Heart right ventricle (tissue), 16 donors: ENCODE results near the gene FTSJ3. TPM values are rescaled to one million over a fixed set of nuclear protein-coding genes. Genes with fewer than 3 reads are reported as not detected.

Source experiments
- ATAC-seq, 8 donors: fragments of 200-7000 bp; cut with Tn5 transposase; one replicate each; pipeline ENCODE4 v1.9.1; 2020; ENCODE audit warnings: mild to moderate bottlenecking in 8 of 8, moderate library complexity in 8 of 8, moderate number of reproducible peaks in 1 of 8
- DNase-seq, 2 donors: peaks; one replicate each; pipeline ENCODE4 v3.0.0-alpha.2; 2020
- H3K27ac ChIP-seq, 10 donors: fragments of 200-600 bp; sonication (generic) in 2 of 10; one replicate each; pipeline versions ENCODE4 v1.5.0 to v1.8.0; 2020 to 2022; ENCODE audit warnings: mild to moderate bottlenecking in 3 of 10
- H3K27me3 ChIP-seq, 7 donors: fragments of 200-600 bp; one replicate each; pipeline ENCODE4 v1.8.0; 2021 to 2022; ENCODE audit warnings: mild to moderate bottlenecking in 2 of 7
- H3K36me3 ChIP-seq, 9 donors: fragments of 200-600 bp; sonication (generic) in 1 of 9; one replicate each; pipeline versions ENCODE4 v1.5.0 to v1.8.0; 2020 to 2022; ENCODE audit warnings: mild to moderate bottlenecking in 2 of 9
- H3K4me1 ChIP-seq, 9 donors: fragments of 200-600 bp; sonication (generic) in 1 of 9; one replicate each; pipeline versions ENCODE4 v1.5.0 to v1.8.0; 2020 to 2022; ENCODE audit warnings: mild to moderate bottlenecking in 4 of 9
- H3K4me3 ChIP-seq, 10 donors: fragments of 200-600 bp; sonication (generic) in 2 of 10; one replicate each; pipeline versions ENCODE4 v1.5.0 to v1.8.0; 2020 to 2022; ENCODE audit warnings: mild to moderate bottlenecking in 7 of 10, moderate library complexity in 2 of 10
- H3K9me3 ChIP-seq, 11 donors: fragments of 200-600 bp in 10 of 11; sonication (generic) in 2 of 11; one replicate each; pipeline versions ENCODE4 v1.5.0 to v1.8.0; 2013 to 2022; ENCODE audit warnings: mild to moderate bottlenecking in 2 of 11, control low read depth in 1 of 11, moderate library complexity in 1 of 11
- WGBS, 2 donors: extraction: QIAGEN DNeasy Blood & Tissue Kit; methylation state at CpG; one replicate each; pipeline ENCODE4 v1.1.7; 2013; ENCODE audit warnings: inconsistent platforms in 1 of 2; 5-methylcytosine and 5-hydroxymethylcytosine counted together
- intact Hi-C, 10 donors: fragments of 100-400 bp; cut with DNase I; formaldehyde crosslinking; loops; one replicate each; pipeline versions ENCODE4 v1.11.1 to v1.14.2; 2022
- polyA plus RNA-seq, 2 donors: library from polyadenylated mRNA; stranded (reverse); fragments of 200-250 nt; gene quantifications; one replicate each; pipeline ENCODE4 v1.2.3, GENCODE V29; 2013
- total RNA-seq, 10 donors: library from RNA; stranded (reverse); fragmentation: NEBNext Ultra II Directional in 3 of 10; extraction: Animal tissue kit (Norgen Biotek cat#: 25700) in 3 of 10; gene quantifications; one replicate each; pipeline versions ENCODE4 v1.2.1 to v1.2.4, GENCODE V29; 2021 to 2023
- TF ChIP-seq, protein P1 (sequence below), 9 donors: fragments of 200-600 bp; sonication (generic) in 2 of 9; IDR thresholded peaks; one replicate each; pipeline versions ENCODE4 v1.5.0 to v1.8.0; 2021 to 2022; ENCODE audit warnings: antibody characterized with exemption in 9 of 9, mild to moderate bottlenecking in 5 of 9, moderate library complexity in 1 of 9
- donor health status: Arrhythmogenic right ventricular cardiomyopathy.
- donor health status: ischemic (EF 13 %, LVEDD 7.1; RV severe dilation, severe dysfunction).
- donor health status: healthy with polysubstance abuse.
- donor health status: DM: no; HTN: yes; CAD: no.
- donor health status: DM: no; HTN: no; CAD: no.
- donor health status: ischemic (EF 25% LVEDD 6.9; RV normal size, moderate dysfunction).
- donor health status: ischemic (EF 25% LVEDD 5.7; RV mildly dilated, moderate dysfunction).
- donor health status: healthy.
- donor health status: DM: yes; HTN: yes; CAD: no.
- donor health status: Ischemic cardiomyopathy.
- donor health status: ischemic (EF 35%, LVEDD 5.7; RV mildly dilated, moderate dysfunction).
- donor health status: nonischemic (EF 11% LVEDD 7.7; RV severe dilation, severe dysfunction).
- donor health status: DM: yes; HTN: yes; CAD: no.
- donor health status: PGD.
- donor health status: ischemic (EF 29% LVEDD 5.4; RV normal size, mild dysfunction).
- donor health status: nonischemic (EF 23%, LVEDD 6.1; RV moderate dilation, normal function).

The FTSJ3 gene
- total and polyA plus RNA-seq, 12 donors, result 14.0 to 43.0 (median 28.4) TPM

DNA sequence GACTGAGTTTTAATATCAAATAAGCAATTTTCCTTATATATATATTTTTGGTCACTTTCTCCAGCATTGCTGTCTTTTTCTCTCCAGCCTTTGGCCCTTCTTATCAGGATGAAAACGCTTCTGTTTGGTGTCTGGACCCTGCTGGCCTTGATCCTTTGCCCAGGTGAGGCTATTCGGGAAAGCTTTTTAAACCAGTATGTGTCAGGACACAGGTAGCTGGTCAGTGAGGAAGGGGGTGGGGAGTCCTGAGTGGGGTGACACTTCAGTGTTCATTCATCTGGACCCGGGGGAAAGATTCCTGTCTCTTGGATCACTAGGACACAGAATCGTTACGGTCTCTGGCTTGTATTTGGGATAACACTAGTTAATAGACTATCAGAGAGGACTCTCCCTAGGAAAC, 27.2 kb upstream of the FTSJ3 start:
- Histone ChIP-seq H3K27me3 (no peaks in the 10 kb centered on the region), H3K4me1 (no peaks in the 10 kb centered on the region), H3K27ac (no peak overlapping the region), H3K36me3 (no peaks in the 10 kb centered on the region), H3K9me3 (no peaks in the 10 kb centered on the region), H3K4me3 (no peak overlapping the region)
- TF ChIP-seq, protein P1, sequence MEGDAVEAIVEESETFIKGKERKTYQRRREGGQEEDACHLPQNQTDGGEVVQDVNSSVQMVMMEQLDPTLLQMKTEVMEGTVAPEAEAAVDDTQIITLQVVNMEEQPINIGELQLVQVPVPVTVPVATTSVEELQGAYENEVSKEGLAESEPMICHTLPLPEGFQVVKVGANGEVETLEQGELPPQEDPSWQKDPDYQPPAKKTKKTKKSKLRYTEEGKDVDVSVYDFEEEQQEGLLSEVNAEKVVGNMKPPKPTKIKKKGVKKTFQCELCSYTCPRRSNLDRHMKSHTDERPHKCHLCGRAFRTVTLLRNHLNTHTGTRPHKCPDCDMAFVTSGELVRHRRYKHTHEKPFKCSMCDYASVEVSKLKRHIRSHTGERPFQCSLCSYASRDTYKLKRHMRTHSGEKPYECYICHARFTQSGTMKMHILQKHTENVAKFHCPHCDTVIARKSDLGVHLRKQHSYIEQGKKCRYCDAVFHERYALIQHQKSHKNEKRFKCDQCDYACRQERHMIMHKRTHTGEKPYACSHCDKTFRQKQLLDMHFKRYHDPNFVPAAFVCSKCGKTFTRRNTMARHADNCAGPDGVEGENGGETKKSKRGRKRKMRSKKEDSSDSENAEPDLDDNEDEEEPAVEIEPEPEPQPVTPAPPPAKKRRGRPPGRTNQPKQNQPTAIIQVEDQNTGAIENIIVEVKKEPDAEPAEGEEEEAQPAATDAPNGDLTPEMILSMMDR (IDR thresholded peaks at IDR 0.05), result no peak
- ATAC-seq, result no peak
- DNase-seq, result no peak
- 81 to 84% methylated on average over 5 of the region's 5 CpGs for WGBS, 2 donors
- intact Hi-C loops, result no loop called here

DNA sequence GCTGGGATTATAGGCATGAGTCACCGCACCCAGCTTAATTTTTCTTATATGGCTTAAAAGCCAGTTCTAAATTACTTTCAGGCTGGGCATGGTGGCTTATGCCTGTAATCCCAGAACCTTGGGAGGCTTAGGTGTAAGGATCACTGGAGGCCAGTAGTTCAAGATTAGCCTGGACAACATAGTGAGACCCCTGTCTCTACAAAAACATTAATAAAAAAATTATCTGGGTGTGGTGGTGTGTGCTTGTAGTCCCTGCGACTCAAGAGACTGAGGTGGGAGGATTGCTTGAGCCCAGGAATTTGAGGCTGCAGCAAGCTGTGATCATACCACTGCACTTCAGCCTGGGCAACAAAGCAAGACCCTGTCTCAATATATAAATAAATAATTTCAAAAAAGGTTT, 25.8 kb upstream of the FTSJ3 start:
- Histone ChIP-seq H3K36me3 (no peaks in the 10 kb centered on the region), H3K9me3 (peaks cover 0 to 5% (median 0%) of the 10 kb centered on the region in 11 donors), H3K4me1 (peaks cover 0 to 12% (median 0%) of the 10 kb centered on the region in 9 donors), H3K27me3 (no peaks in the 10 kb centered on the region), H3K4me3 (no peak overlapping the region), H3K27ac (no peak overlapping the region)
- TF ChIP-seq, protein P1 (IDR thresholded peaks at IDR 0.05), result no peak
- 86 to 97% methylated on average over 2 of the region's 2 CpGs for WGBS, 2 donors
- no peak for DNase-seq
- no peak for ATAC-seq
- intact Hi-C loops, result no loop called here

DNA sequence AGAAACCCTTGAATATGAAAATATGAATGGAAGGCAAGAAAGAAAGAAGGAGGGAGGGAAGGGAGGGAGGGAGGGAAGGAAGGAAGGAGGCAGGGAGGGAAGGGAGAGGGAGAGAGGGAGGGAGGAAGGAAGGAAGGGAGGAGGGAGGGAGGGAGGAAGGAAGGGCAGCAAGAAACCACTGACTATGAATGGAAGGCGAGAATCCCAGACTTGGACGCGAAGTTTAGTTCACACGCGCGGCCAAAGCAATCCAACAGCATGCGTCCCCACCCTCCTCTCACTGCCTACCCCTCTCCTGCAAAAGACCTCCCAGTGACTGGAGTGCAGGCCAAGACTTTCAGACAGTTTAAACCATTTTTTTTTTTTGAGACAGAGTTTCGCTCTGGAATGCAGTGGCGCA, 22.9 kb upstream of the FTSJ3 start:
- TF ChIP-seq, protein P1 (IDR thresholded peaks at IDR 0.05), result no peak
- intact Hi-C loops, result no loop called here
- Histone ChIP-seq H3K27ac (no peak overlapping the region), H3K36me3 (no peaks in the 10 kb centered on the region), H3K4me1 (peaks cover 0 to 13% (median 0%) of the 10 kb centered on the region in 9 donors), H3K4me3 (no peak overlapping the region), H3K9me3 (peaks cover 0 to 5% (median 0%) of the 10 kb centered on the region in 11 donors), H3K27me3 (no peaks in the 10 kb centered on the region)
- ATAC-seq (no peak), DNase-seq (no peak)
- 71% methylated on average over 9 of the region's 9 CpGs for WGBS, 2 donors

DNA sequence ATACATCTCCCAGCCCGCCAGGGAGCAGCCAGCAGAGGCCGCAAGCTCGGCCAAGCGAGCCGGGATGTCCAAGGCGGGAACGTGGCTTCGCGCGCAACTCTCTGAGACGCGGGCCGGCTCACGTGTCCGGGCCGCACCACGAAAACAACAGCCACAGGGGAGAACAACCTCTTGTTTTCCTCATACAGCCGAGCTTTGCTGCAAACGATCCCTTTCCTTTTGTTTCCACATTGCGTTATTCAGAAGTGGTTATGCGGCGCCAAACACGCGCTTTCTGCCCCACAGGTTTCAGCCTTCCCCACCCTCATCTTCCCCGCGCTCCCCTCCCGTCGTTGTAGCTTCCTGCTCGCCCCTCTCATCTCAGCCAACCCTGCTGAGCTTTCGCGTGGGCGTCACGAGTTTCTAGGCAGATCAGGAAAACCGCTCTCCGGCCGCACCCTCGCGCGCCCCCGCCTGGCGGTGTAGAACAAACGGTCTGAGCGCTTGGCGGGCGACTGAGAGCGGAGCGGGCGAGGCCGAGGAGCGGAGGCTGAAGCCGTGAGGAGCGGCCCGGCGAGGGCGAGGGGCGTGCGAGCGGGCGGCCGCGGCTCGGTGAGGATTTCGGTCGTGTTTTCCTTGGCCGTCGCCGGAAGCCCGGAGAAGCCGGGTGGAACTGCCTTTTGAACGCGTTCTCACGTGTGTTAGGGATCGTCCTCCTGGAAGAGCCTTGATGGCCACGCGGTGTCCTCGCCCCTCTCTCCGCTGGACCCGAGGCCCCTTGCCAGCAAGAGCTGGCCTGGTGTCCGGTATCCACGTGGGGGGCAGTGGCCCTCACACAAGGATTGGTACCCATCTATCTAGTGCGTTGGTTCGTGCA, 21.6 kb upstream of the FTSJ3 start:
- ATAC-seq (peak; percentile 90 to 97 (median 96)), DNase-seq (peak; percentile 93)
- Histone ChIP-seq H3K27ac (peak overlapping the region in 7 of 10 donors; percentile 11 to 79 (median 58)), H3K36me3 (no peaks in the 10 kb centered on the region), H3K27me3 (no peaks in the 10 kb centered on the region), H3K9me3 (peaks cover 0 to 5% (median 0%) of the 10 kb centered on the region in 11 donors), H3K4me3 (peak overlapping the region in 8 of 10 donors; percentile 28 to 45 (median 38)), H3K4me1 (peaks cover 0 to 17% (median 2%) of the 10 kb centered on the region in 9 donors)
- TF ChIP-seq, protein P1 (IDR thresholded peaks at IDR 0.05), result peak; percentile 65 to 84 (median 77)
- intact Hi-C loops, result no loop called here
- 12 to 17% methylated on average over 82 of the region's 82 CpGs for WGBS, 2 donors
